Keratinocyte (primary cell): ENCODE results near the gene ARIH1.

Source experiments
- CTCF ChIP-seq, 3 experiments: IDR thresholded peaks in 1 of 3; conservative IDR thresholded peaks in 1 of 3; optimal IDR thresholded peaks in 1 of 3; 2 replicates in 2 of 3; 3 replicates in 1 of 3; pipeline versions ENCODE3 to v1.5.1; 2011; ENCODE audit warnings: low read length in 3 of 3, mild to moderate bottlenecking in 3 of 3, moderate library complexity in 2 of 3, control low read depth in 1 of 3, inconsistent platforms in 1 of 3; ENCODE audit not compliant: insufficient read depth in 2 of 3; ENCODE audit errors: extremely low read depth in 1 of 3
- EZH2 ChIP-seq: IDR thresholded peaks from one replicate; pipeline ENCODE4 v1.6.1; 2012; ENCODE audit warnings: inconsistent platforms, mild to moderate bottlenecking, low read length, moderate library complexity

DNA sequence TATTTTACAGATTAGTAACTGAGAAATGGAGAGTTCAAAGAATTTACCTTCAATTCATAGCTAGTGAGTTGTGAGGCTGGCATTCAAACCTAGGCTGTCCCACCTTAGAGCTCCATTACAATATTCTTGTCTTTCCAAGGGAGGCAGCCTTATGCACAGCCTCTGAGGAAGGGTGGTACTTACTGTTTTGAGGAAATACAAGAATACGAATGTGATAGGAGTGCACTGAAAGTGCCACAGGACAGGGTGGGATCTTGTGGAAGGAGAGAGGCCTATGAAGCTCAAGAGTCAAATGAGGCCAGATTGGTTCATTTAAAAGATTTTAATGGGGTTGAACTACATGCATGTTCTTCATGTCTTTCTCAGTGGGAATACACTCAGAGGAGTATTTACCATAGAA is 86.3 kb downstream of the ARIH1 start:
- TF ChIP-seq CTCF (optimal IDR thresholded peaks at IDR 0.05 in 1 of 3, IDR thresholded peaks at IDR 0.05 in 1 of 3, conservative IDR thresholded peaks at IDR 0.05 in 1 of 3; ENCODE audit: extremely low read depth in 1 of 3, insufficient read depth in 2 of 3, low read length in 3 of 3), result no peak
- no peak for TF ChIP-seq EZH2
